NCI-H510A (cell line): Measurements from ENCODE around the gene EPHA10.
A peak's percentile ranks its signal among the peaks of the same experiment; 100 is the strongest.
"Not testable (repeated sequence)": the region's sequence is repeated elsewhere in the genome, so short reads cannot be mapped to it uniquely, and the experiment has no call there.

Source experiments
- DNase-seq: peaks from one replicate; lab custom pipeline; 2025; lab: John Stamatoyannopoulos, UW

The EPHA10 gene

DNA sequence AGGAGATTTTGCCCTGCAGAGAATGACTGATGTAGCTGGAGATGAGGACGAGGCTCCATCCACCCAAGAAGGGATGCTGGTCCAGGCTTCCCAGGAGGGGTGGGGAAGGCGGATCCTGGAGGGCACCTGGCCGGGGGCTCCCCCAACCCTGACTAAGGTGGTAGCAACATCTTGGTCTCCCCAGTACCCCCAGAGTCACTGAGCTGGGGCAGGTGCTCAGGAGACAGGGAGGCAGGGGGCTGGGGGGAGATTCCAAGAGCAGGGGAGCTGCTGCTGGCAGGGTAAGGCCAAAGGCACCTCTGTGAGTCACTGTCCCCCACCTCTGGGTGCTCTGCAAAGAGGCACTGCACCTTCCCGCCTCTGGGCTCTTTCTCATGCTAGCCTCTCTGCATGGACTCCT is 48.6 kb downstream of the EPHA10 start:
- DNase-seq: no peak

DNA sequence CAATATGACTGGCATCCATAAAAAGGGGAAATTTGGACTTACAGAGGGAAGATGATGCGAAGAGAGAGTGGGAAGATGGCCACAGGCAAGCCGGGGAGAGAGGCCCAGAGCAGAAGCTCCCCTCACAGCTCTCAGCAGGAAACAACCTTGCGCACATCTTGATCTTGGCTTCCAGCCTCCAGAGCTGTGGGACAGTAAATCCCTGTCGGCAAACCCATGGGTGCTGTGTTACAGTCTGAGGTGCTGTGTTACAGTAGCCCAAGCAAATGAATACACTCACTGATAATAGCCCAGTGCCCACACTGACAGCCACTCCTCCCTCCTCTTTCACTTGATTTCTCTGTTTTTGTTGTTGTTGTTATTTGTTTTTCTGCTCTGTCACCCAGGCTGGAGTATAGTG is 50.2 kb downstream of the EPHA10 start:
- no peak for DNase-seq

DNA sequence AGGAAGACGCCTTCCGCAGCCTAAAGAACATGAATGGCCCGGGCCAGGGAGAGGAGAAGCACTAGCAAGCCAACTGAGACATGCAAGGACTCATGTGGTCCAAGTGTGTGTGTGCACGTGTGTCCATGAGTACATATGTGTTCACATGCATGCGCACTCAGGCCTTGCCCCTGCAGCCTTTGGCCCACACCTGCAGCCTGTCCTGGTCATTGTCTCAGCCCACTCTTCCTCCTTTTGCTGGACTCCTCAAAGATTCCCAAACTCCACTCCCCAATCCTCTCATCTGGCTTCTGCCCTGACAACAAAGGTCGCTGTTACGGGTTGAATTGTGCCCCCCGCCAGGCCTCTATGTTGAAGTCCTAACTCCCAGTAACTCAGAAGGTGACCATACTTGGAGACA is 50.7 kb downstream of the EPHA10 start:
- DNase-seq: no peak

DNA sequence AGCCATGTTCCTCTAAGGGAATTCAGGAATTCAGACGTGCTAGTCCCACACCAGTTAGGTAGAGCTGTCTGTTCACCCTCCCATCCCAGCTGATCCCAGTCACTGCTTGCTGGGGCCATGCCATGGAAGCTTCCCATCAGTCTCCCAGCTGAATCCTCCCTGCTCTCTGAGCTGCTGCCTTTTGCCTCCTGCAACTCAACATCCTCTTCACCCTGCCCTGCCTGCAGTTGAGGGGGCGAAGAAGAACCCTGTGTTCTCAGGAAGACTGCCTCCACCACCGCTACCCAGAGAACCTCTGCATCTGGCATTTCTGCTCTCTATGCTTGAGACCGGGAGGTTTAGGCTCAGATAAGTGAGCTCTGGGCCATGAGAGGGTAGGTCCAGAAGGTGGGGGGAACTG is 56.4 kb downstream of the EPHA10 start:
- DNase-seq: no peak

DNA sequence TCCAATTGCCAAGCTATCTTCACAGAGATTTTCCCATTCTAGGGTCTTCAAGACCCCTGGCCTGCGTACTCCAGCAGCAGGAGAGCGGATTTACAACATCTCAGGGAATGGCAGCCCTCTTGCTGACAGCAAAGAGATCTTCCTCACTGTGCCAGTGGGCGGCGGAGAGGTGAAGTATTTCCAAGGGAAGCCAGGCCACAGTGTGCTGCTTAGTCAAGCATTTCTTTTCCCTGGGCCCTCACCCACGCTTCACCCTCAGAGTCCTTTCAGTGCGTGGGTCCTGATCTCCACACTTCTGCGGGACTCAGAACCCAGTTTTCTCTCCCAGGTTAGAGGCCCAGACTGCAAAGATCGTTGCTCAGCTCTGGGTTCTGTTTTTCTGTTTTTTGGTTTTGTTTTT is 59.5 kb downstream of the EPHA10 start:
- DNase-seq: no peak

DNA sequence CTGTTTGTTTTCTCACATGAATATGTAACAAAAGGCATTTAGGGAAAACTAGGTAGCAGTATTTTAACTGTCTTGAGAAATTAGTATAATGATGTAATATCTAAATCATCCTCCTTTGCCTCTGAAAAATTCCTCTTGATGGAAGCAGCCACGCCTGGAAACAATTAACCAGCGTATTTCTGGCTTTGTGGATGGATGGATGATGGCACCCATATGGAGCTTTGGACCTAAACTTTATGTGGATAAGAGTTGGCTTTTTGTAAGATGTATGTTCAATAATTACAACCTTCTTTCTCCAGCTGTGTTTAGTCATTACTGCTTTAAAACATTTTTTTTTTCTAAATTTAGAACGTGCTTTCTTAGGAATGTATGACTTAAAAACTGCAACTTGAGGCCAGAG is 60.0 kb downstream of the EPHA10 start:
- no peak for DNase-seq

DNA sequence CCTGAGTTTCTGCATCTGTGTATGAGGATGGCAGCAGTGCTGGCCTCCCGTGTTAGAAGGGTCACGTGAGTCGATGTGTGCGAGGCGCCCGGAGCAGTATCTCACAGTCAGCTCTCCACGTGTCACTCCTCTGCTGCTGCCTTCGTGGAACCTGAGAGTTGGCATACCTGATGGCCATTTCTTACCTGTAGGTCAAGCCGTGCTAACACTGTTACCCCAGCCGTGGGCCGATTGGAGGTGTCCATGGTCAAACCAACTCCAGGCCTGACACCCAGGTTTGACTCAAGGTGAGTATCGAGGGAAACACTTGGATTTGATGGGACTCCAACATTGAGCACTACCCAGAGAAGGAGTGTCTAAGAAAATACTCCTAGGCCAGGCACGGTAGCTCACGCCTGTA is 61.9 kb downstream of the EPHA10 start:
- DNase-seq: no peak

DNA sequence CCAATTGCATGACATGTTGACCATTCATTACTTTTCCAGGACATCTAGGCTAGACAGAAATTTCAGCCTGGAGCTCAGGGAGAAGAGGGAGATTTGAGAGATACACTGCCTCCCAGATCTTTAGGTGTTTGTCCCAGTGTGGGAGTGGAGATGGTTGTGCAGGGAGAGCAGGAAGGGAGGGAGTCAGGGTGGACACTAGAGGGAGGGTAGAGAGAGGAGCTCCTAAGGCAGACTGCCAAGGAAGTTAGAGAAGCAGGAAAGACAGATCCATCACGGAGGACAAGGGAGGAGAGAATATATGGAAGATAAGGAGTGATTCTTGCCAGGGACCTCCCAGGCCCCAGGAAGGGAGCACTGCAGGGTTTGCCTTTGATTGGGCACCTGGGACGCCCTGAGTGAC is 63.9 kb downstream of the EPHA10 start:
- no peak for DNase-seq

DNA sequence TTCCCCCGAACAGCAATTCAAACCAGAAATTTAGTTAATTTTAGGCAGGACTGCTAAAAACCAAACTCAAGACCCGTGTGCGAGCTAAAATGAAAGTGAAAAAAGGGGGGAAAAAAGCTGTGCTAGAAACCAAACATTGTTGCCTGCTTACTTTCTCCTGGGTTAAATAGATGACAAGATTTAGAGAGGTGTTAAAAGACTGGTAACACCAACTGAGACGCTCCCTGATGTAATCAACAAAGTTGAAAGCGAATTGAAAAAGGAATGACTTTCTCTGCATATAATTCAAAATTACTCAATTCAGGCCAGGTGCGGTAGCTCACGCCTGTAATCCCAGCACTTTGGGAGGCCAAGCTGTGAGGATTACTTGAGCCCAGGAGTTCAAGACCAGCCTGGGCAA is 65.8 kb downstream of the EPHA10 start:
- no peak for DNase-seq

DNA sequence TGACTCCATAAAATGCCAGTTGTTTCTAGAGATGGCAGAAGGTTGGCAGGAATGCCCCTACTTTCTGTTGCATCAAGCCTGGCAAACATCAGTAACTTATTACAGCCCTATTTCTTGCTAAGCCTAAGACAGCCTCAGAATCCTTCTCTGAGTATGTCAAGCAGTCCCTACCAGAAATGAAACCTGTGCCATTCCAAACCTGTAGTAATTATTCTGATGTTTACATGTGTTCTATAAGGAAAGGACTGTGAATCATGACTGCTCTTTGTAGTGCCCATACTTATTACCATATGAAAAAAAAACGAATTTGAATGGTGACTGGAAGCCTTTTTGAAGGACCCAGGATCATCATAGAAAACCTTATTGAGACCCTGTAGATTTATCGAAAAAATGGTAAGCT is 67.2 kb downstream of the EPHA10 start:
- DNase-seq: no peak

DNA sequence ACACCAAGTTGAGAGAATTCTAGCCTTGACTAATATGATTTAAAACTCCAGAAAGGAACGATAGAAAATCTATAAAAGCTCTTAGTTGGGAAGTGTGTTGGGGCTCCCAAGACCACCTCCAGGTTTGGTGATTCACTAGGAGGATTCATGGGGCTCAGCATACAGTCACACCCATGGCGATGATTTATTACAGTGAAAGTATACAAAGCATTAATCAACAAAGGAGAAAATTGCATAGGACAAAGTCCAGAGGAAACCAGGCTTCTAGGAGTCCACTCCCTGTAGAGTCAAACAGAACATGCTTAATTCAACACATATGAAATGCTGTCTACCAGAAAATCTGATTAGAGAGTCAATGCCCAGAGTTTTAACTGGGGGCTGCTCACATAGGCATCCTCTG is 67.8 kb downstream of the EPHA10 start:
- no peak for DNase-seq

DNA sequence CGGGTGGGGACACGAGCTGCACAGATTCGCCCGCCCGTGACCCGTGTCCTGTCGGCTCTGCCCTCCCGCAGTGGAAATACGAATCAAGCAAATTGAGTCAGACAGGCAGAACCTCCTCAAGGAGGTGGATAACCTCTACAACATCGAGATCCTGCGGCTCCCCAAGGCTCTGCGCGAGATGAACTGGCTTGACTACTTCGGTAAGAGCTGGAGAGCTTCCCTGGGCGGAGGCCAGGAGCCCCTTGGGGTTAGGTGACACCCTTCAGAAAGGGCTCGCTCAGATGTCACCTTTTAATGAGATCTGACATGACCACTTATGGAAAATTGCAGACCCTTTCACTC is 72.1 kb downstream of the EPHA10 start:
- DNase-seq: no peak

DNA sequence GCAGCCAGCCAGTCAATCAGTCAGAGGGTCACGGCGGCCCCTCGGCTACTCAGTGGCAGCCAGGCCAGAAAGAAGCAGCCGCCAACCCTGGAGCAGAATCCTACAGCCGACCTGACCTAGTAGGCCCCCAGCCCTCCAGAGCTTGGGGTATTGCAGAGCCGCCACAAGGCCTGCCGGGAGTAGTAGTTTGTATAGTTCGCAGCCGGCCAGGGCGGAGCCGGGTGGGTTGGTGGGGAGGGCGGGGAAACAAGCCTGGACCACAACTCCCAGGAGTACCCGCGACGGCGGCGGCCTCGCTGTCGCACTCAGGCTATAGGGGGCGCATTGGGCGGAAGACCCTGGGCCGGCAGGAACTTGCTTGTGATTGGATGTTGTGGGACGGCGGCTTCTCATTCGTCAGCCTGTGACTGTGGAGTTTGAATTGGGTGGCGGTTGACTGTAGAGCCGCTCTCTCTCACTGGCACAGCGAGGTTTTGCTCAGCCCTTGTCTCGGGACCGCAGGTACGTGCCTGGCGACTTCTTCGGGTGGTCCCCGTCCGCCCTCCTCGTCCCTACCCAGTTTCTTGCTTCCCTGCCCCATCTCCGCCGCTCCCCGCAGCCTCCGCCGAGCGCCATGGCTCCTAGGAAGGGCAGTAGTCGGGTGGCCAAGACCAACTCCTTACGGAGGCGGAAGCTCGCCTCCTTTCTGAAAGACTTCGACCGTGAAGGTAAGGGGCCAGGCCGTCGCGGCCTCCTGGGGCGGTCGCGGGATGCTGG is 72.7 kb downstream of the EPHA10 start, which contains the start of gene CDCA8:
TSS of gene CDCA8 (plus strand) at position 439 of the 756 bp plus-strand sequence. CDS start at position 614, 175 bp downstream.
- peak; percentile 100 for DNase-seq

DNA sequence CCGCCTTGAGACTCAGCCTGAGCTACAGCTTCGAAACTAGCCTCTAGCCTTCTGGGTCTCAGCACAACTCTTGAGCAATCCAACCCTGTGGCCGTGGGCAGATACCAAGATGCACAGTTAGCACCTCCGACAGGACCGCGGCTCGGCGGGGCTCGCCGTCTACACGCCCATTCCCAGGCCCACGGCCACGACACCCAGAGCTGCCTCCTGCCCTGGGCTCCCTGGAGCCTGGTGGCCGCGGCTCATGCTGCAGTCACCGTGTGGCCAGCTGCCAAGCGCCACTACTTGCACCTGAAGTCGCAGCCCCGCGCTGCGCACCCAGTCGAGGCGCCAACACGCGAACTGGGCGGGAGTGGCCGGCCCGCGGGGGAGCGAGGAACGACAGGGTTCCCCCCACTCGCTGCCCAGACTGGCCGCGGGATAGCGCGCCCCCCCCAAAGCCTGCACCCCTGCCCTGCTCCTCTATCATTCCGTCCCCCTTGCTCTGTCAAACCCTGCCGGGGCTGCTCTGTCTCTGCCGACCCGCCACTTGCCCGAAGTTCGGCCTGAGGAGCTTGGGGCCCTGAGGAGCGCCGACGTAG is 73.3 kb downstream of the EPHA10 start:
- DNase-seq: peak; percentile 95

DNA sequence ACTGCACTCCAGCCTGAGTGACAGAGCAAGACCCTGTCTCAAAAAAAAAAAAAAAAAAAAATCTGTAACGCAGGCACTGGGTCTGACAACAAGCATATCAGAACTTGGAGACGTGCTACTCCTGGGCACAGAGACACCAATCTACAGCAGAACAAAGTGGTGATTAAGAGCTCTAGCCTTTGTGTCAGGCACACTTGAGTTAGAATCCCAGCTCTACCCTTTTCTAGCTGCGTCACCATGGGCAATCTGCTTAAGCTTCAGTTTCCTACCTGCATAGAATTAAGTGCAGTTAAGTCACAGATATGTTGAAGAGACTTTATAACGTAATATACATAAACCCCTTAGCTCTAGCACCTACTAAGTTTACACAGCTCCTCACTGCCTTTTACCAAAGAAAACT is 76.0 kb downstream of the EPHA10 start:
- no peak for DNase-seq

DNA sequence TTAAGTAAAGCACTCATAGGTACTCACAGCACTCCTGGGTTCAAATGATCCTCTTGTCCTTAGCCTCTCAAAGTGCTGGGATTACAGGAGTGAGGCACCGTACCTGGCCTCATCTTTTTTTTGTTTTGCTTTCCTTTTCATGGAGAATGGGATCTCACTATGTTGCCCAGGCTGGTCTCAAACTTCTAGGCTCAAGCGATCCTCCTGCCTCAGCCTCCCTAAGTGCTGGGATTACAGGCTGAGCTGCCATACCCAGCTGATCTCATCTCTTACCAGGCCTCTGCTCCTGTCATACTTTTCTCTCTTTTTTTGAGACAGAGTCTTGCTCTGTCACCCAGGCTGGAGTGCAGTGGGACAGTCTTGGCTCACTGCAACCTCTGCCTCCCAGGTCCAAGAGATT is 77.2 kb downstream of the EPHA10 start:
- DNase-seq: not testable (repeated sequence)

DNA sequence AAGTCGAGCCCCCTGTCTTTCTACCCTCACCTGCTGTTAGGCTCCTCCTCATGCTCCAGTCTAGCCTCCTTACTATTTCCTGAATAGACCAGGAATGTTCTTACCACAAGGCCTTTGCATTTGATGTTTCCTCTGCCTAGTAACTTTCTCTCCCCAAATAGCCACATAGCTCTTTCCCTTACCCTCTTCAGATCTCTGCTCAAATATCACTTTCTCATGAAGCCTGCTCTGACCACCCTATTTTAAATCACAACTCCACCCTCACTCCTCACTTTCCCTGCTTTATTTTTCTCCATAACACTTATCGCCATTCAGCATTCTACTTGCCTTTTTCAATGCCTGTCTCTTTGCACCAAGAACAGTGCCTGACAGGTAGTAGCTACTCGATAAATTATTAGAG is 79.2 kb downstream of the EPHA10 start:
- DNase-seq: no peak

DNA sequence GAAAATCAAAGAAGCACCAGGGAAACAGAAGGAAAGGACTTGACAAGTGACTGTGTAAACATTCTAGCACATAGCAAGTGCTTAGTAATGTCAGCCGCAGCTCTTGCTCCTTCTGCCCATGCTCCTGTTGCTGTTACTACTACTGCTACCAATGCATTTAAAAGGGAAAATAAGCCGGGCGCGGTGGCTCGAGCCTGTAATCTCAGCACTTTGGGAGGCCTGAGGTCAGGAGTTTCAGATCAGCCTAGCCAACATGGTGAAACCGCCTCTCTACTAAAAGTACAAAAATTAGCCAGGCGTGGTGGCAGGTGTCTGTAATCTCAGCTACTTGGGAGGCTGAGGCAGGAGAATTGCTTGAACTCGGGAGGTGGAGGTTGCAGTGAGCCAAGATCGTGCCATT is 80.7 kb downstream of the EPHA10 start:
- not testable (repeated sequence) for DNase-seq

DNA sequence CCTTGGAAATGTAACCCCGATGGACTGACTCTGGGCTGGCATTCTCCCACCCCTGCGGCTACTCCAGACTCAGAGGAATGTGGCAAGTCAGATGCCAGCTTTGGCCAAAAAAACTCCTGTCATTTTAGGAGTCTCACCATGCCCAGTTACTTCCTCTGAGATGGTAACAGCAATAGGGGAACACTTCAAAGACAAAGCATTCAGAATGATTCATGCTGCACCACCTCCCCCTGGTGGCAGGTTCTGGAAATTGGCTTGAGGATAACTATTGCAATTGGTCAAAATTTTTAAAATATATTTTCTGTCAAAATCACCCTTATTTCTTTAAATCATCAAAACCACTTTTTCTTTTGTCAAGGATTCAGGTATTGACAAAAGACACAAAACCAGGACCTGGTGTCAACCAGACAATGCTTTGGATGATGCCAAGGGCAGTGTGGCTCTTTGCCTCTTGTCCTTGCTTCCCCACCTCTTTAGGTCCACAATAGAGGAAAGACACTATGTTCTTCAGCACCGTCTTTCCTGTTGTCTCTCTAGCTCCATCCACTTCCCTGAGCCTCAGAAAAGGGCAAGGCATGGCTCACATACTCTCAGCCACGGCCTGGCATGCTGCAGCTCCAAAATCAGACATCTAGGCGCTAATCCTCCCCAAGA is 82.5 kb downstream of the EPHA10 start:
- DNase-seq: peak; percentile 88

DNA sequence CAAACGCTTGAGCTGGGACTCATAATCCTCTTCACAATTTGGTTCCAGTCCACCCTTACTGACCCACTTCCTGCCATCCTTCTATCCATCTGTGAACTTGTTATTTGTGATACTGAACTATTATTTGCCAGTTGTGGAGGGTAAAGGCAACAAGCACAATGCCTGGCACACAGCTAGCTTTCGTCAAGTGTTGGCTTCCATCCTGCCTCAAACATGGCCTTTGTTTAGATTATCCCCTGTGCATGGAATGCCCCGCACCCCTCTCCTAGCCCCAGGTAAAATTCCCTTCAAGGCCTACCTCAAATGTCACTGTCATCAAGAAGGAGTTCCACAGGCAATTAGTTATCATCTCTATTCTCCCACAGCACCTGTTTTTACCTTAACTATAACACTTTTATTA is 84.0 kb downstream of the EPHA10 start:
- no peak for DNase-seq

DNA sequence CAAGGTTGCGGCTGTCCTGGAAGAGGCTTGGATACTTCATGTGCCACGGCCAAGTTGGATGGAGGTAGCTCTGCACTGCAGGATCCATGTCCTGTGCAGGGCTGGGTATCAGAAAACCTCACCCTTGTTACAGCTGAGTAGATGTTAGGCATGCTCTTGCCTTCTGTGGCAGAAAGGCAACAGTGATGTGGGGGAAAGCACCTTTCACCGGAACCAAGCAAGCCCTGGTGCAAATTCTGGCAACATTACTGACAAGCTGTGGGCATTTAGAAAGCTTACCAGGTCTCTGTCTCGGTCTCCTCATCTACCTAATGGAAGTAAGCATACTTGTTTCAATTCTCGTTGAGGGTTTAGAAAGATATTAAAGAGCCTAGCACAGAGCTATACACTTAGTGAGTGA is 87.1 kb downstream of the EPHA10 start:
- no peak for DNase-seq

DNA sequence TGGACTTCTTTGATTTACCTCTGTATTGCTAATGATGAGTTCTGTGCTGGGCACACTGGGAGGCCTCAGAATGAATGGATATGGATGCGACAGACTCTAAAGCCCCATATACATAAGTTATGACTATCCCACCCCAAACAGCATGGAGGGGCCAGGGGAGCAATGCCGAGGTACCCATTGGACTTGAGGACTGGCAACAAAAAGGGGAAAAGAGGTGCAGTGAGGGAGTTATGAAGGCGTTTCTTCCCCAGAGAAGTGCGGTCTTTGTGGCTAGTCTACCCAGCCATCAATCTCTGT is 87.8 kb downstream of the EPHA10 start:
- DNase-seq: no peak

DNA sequence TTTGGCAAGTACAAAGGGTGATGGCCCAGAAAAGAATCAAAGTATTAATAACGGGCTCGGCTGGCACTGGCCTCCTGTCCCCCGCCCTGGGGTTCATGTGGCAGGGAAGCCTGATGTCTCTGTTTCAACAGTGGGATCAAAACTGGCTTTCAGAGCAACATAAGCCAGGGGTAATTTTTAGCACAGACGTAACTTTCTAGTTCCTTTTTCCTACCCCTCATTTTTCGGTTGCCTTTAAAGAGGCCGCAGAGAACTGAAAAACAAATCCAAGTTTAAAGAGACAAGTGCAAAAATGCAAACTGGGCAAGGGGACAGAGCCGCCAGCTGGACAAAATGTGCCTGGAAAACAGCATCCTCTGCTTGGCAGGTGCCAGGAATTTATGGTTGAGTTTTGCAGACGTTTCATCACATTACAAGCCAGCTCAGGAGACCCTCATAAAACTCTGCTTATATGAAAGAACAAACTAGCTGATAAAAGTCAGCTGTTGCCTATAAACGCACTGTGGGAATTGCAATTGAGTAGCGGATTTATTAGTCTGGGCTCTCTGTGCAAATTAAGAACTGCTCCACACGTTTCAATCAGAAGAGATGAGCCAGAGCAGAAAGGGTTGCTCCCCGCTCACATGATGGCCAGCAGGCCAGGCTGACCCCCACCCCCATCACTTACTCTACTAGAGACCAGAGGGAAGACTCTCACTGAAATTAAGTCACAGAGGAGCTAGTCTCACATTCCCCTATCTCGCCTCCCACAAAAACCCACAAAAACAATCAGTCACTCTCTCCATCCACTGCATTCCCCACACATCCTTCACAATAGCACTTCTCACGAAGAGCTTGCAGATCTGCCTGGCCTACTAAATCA is 88.4 kb downstream of the EPHA10 start:
- DNase-seq: no peak
